Measurements from ENCODE around the gene NPAS3. TPM values are rescaled to one million over a fixed set of nuclear protein-coding genes. Genes with fewer than 3 reads are reported as not detected.

The NPAS3 gene
- total RNA-seq, 2 experiments from 2014 or later = not detected

DNA sequence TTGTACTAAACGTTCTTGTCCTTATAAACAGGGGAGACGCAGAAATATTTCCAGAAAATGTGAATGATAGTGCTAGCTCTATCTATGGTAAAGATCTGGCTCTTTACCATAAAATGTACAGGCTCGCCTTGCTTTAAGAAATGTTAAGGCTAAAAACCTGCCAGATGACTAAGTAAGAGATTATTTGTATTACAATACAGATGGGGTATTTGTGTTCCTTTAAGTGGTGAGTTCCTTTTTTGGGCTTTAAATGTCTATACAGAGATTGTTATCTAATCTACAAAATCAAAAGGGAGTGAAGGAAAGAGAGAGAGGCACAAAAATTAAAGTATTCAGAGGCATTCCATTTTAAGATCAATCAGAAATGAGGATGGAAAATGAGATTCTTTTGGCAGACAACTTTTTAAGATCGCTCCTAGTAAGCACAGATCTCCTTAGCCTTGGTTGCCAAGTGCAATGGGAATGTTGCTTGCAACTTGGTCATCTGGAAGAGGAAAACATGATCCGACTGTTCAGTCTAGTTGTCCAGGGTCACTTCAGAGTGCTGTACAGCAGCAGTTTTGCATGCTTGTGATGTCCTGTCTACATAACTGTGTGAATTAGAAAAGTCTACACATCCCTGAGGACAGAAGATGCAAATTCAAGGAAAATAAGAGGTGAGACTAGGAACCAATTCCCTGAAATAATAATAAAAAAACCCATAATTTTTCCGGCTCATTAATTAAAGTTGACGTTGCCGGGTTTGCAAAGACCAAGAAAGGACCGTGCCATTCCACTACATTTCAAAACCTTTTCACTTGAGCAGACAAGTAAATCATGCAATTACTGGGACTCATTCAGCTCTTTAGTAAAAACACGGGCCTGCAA lies 631.4 kb downstream of the NPAS3 start:
- DNase-seq = no peak
- intact Hi-C loops (cut with micrococcal nuclease) = no loop called here
- Mint-ChIP-seq H3K4me3 (no peak overlapping the region), H3K36me3 (no peaks in the 10 kb centered on the region), H3K27ac (no peak overlapping the region), H3K27me3 (no peaks in the 10 kb centered on the region), H3K9me3 (no peaks in the 10 kb centered on the region), H3K4me1 (ENCODE audit: low read depth) (no peaks in the 10 kb centered on the region)
- CTCF ChIA-PET = no interaction called here
- POLR2A ChIA-PET = no interaction called here

- Mint-ChIP-seq H3K4me3 (no peak overlapping the region), H3K36me3 (no peaks in the 10 kb centered on the region), H3K27me3 (no peaks in the 10 kb centered on the region), H3K4me1 (ENCODE audit: low read depth) (no peaks in the 10 kb centered on the region), H3K9me3 (no peaks in the 10 kb centered on the region), H3K27ac (no peak overlapping the region)
- POLR2A ChIA-PET = no interaction called here
- intact Hi-C loops (cut with micrococcal nuclease) = no loop called here
- DNase-seq = no peak
- CTCF ChIA-PET = no interaction called here
Observed at GRCh38 chr14:33570694-33571310, 632.1 kb downstream of the NPAS3 start.

- Mint-ChIP-seq H3K27me3 (no peaks in the 10 kb centered on the region), H3K4me3 (no peak overlapping the region), H3K27ac (no peak overlapping the region), H3K4me1 (ENCODE audit: low read depth) (no peaks in the 10 kb centered on the region), H3K9me3 (no peaks in the 10 kb centered on the region), H3K36me3 (no peaks in the 10 kb centered on the region)
- ChIA-PET CTCF (no interaction called here), POLR2A (no interaction called here)
- no peak for DNase-seq
- intact Hi-C loops (cut with micrococcal nuclease) = no loop called here
Observed at GRCh38 chr14:33573301-33573880, 634.7 kb downstream of the NPAS3 start.

- ChIA-PET CTCF (no interaction called here), POLR2A (no interaction called here)
- Mint-ChIP-seq H3K27ac (no peak overlapping the region), H3K9me3 (peaks cover 3% of the 10 kb centered on the region), H3K4me3 (no peak overlapping the region), H3K4me1 (ENCODE audit: low read depth) (no peaks in the 10 kb centered on the region), H3K27me3 (no peaks in the 10 kb centered on the region), H3K36me3 (no peaks in the 10 kb centered on the region)
- DNase-seq = no peak
- intact Hi-C loops (cut with micrococcal nuclease) = no loop called here
Observed at GRCh38 chr14:33576014-33576413, 637.3 kb downstream of the NPAS3 start.

- no peaks in the 10 kb centered on the region for H3K27me3 Mint-ChIP-seq
- intact Hi-C loops (cut with micrococcal nuclease) = no loop called here
- ChIA-PET CTCF (no interaction called here), POLR2A (no interaction called here)
- H3K4me3 Mint-ChIP-seq = no peak overlapping the region
- peaks cover 3% of the 10 kb centered on the region for H3K9me3 Mint-ChIP-seq
- no peaks in the 10 kb centered on the region for H3K4me1 Mint-ChIP-seq (ENCODE audit: low read depth)
- no peak overlapping the region for H3K27ac Mint-ChIP-seq
- no peak for DNase-seq
- H3K36me3 Mint-ChIP-seq = no peaks in the 10 kb centered on the region
Observed at GRCh38 chr14:33578461-33579216, 640.0 kb downstream of the NPAS3 start.

DNA sequence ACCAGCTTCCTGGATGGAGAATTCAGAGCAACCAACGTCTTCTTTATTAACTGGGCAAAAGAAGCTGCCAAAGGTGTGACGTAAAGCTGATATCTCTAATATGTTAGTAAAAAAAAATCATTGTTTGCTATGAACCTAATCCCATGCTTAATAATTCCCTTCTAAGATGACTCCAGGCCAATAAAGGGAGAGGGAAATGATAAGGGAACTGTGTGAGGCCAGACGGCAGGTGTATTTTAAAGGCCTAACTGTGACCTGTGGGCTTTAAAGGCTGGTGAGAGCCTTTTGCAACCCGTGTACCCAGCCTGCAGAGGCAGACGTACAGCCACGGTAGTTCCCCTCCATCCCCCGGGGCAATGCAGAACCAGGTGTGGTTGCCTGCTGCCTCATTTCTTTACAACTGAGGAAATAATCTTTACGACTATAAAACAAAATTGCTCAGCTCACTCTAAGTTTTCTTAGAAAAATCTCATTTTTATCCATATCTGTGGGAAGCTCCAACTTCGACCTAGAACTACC lies 641.6 kb downstream of the NPAS3 start:
- H3K36me3 Mint-ChIP-seq = no peaks in the 10 kb centered on the region
- H3K9me3 Mint-ChIP-seq = peaks cover 3% of the 10 kb centered on the region
- intact Hi-C loops (cut with micrococcal nuclease) = no loop called here
- DNase-seq = no peak
- CTCF ChIA-PET = no interaction called here
- H3K4me1 Mint-ChIP-seq (ENCODE audit: low read depth) = no peaks in the 10 kb centered on the region
- no peak overlapping the region for H3K4me3 Mint-ChIP-seq
- no peak overlapping the region for H3K27ac Mint-ChIP-seq
- POLR2A ChIA-PET = no interaction called here
- no peaks in the 10 kb centered on the region for H3K27me3 Mint-ChIP-seq

- CTCF ChIA-PET = no interaction called here
- POLR2A ChIA-PET = no interaction called here
- H3K9me3 Mint-ChIP-seq = peaks cover 3% of the 10 kb centered on the region
- no peak overlapping the region for H3K27ac Mint-ChIP-seq
- no peaks in the 10 kb centered on the region for H3K4me1 Mint-ChIP-seq (ENCODE audit: low read depth)
- no peak overlapping the region for H3K4me3 Mint-ChIP-seq
- intact Hi-C loops (cut with micrococcal nuclease) = no loop called here
- no peaks in the 10 kb centered on the region for H3K27me3 Mint-ChIP-seq
- no peak for DNase-seq
- no peaks in the 10 kb centered on the region for H3K36me3 Mint-ChIP-seq
Observed at GRCh38 chr14:33580841-33581240, 642.2 kb downstream of the NPAS3 start.

- H3K9me3 Mint-ChIP-seq = no peaks in the 10 kb centered on the region
- no peak overlapping the region for H3K4me3 Mint-ChIP-seq
- H3K4me1 Mint-ChIP-seq (ENCODE audit: low read depth) = no peaks in the 10 kb centered on the region
- no peak for DNase-seq
- no peaks in the 10 kb centered on the region for H3K36me3 Mint-ChIP-seq
- intact Hi-C loops (cut with micrococcal nuclease) = no loop called here
- POLR2A ChIA-PET = no interaction called here
- no peaks in the 10 kb centered on the region for H3K27me3 Mint-ChIP-seq
- no peak overlapping the region for H3K27ac Mint-ChIP-seq
- CTCF ChIA-PET = interaction anchor here (0.6 kb wide), 1 partner anchor 98 kb away, joined by 3 read pairs; no protein-coding TSS in a partner anchor
Observed at GRCh38 chr14:33584697-33585096, 646.0 kb downstream of the NPAS3 start.

DNA sequence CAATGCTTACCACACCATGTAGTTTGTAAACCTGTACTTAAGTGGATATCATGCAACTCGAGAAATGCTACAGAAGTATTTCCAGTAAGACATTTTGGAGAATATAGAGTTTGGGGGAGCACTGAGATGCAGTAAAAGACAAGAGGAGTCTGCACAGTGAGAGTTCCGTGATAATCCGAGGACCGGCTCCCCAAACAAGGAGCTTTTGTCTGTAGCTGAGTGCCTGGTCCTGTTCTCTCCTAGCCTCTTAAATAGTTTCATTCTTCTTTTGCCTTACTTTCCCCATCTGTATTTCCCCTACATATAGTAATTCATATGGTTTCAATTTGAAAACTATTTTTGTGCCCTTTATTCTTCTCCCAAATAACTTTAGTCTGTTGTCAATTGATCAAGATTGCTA lies 648.1 kb downstream of the NPAS3 start:
- Mint-ChIP-seq H3K4me3 (no peak overlapping the region), H3K9me3 (no peaks in the 10 kb centered on the region), H3K36me3 (no peaks in the 10 kb centered on the region), H3K27ac (no peak overlapping the region), H3K27me3 (no peaks in the 10 kb centered on the region), H3K4me1 (ENCODE audit: low read depth) (no peaks in the 10 kb centered on the region)
- POLR2A ChIA-PET = no interaction called here
- CTCF ChIA-PET = no interaction called here
- intact Hi-C loops (cut with micrococcal nuclease) = no loop called here
- DNase-seq = no peak

DNA sequence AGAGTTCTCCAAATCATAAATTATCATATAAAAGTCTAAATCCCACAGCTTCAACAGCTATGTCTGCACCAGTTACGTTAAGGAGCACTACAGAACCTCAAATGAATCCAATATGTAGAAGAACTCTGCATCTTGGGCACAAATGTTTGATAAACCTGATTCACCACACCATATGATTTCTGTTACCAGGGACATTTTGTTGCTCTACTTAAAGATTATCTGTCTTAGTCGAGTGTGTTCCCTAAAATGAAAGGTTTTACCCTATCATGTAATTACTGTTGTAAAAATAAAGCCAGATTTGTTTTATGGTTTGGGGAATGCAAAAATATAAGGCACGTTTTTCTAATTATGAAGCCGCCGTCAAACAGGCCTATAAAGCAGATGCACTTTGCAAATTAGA lies 649.1 kb downstream of the NPAS3 start:
- Mint-ChIP-seq H3K27ac (no peak overlapping the region), H3K4me3 (no peak overlapping the region), H3K27me3 (no peaks in the 10 kb centered on the region), H3K4me1 (ENCODE audit: low read depth) (no peaks in the 10 kb centered on the region), H3K36me3 (no peaks in the 10 kb centered on the region), H3K9me3 (no peaks in the 10 kb centered on the region)
- no peak for DNase-seq
- POLR2A ChIA-PET = no interaction called here
- intact Hi-C loops (cut with micrococcal nuclease) = no loop called here
- CTCF ChIA-PET = no interaction called here

GRCh38 chr14:33588771-33589170 lies 650.1 kb downstream of the NPAS3 start:
- H3K27me3 Mint-ChIP-seq = no peaks in the 10 kb centered on the region
- DNase-seq = no peak
- intact Hi-C loops (cut with micrococcal nuclease) = no loop called here
- ChIA-PET POLR2A (no interaction called here), CTCF (no interaction called here)
- H3K4me3 Mint-ChIP-seq = no peak overlapping the region
- no peaks in the 10 kb centered on the region for H3K9me3 Mint-ChIP-seq
- H3K27ac Mint-ChIP-seq = no peak overlapping the region
- no peaks in the 10 kb centered on the region for H3K36me3 Mint-ChIP-seq
- no peaks in the 10 kb centered on the region for H3K4me1 Mint-ChIP-seq (ENCODE audit: low read depth)

GRCh38 chr14:33589334-33589733 lies 650.7 kb downstream of the NPAS3 start:
- Mint-ChIP-seq H3K36me3 (no peaks in the 10 kb centered on the region), H3K27me3 (no peaks in the 10 kb centered on the region), H3K27ac (no peak overlapping the region), H3K4me1 (ENCODE audit: low read depth) (no peaks in the 10 kb centered on the region), H3K9me3 (no peaks in the 10 kb centered on the region), H3K4me3 (no peak overlapping the region)
- CTCF ChIA-PET = no interaction called here
- DNase-seq = no peak
- intact Hi-C loops (cut with micrococcal nuclease) = no loop called here
- POLR2A ChIA-PET = no interaction called here

Data from activated CD4-positive, alpha-beta memory T cell treated with anti-CD3 and anti-CD28 coated beads for 36 hours (primary cell).